ENCODE results near the gene CCL24.

DNA sequence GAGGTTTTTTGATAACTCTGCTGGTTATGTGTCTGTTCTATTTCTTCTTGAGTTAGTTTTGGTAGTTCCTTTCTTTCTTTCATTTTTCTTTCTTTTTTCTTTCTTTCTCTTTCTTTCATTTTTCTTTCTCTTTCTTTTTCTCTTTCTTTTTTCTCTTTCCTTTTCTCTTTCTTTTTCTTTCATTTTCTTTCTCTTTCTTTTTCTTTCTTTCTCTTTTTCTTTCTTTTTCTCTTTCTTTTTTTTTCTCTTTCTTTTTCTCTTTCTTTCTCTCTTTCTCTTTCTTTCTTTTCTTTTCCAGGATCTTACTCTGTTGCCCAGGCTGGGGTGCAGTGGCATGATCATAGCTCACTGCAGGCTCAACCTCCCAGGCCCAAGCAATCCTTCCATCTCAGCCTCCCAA is 44.8 kb upstream of the CCL24 start:
- no peak for TF ChIP-seq POLR2A (IDR thresholded peaks at IDR 0.05)
- TF ChIP-seq, protein P1, sequence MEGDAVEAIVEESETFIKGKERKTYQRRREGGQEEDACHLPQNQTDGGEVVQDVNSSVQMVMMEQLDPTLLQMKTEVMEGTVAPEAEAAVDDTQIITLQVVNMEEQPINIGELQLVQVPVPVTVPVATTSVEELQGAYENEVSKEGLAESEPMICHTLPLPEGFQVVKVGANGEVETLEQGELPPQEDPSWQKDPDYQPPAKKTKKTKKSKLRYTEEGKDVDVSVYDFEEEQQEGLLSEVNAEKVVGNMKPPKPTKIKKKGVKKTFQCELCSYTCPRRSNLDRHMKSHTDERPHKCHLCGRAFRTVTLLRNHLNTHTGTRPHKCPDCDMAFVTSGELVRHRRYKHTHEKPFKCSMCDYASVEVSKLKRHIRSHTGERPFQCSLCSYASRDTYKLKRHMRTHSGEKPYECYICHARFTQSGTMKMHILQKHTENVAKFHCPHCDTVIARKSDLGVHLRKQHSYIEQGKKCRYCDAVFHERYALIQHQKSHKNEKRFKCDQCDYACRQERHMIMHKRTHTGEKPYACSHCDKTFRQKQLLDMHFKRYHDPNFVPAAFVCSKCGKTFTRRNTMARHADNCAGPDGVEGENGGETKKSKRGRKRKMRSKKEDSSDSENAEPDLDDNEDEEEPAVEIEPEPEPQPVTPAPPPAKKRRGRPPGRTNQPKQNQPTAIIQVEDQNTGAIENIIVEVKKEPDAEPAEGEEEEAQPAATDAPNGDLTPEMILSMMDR (IDR thresholded peaks at IDR 0.05) = no peak

All from uterus (tissue), 2 donors.